Aorta (tissue), 5 donors: ENCODE measurements around the gene FARSA. TPM values are rescaled to one million over a fixed set of nuclear protein-coding genes. Genes with fewer than 3 reads are reported as not detected.
A peak's percentile ranks its signal among the peaks of the same experiment; 100 is the strongest.
"Not testable (repeated sequence)": the region's sequence is repeated elsewhere in the genome, so short reads cannot be mapped to it uniquely, and the experiment has no call there.

Source experiments
- ATAC-seq: fragments of 200-7000 bp; cut with Tn5 transposase; one replicate; pipeline ENCODE4 v1.9.1; 2022; ENCODE audit warnings: moderate library complexity; ENCODE audit not compliant: low FRiP score
- DNase-seq, 2 donors: peaks; one replicate each; pipeline ENCODE4 v3.0.0-alpha.2; 2020
- H3K27ac ChIP-seq, 2 donors: one replicate each; pipeline ENCODE4 v1.5.1; 2013; ENCODE audit warnings: low read length in 2 of 2, mild to moderate bottlenecking in 2 of 2, moderate library complexity in 2 of 2, control low read depth in 1 of 2, inconsistent platforms in 1 of 2, low read depth in 1 of 2
- H3K27me3 ChIP-seq, 2 donors: one replicate each; pipeline ENCODE4 v1.6.1; 2013; ENCODE audit warnings: control low read depth in 1 of 2, low read length in 1 of 2, mild to moderate bottlenecking in 1 of 2, moderate library complexity in 1 of 2; ENCODE audit not compliant: insufficient read depth in 2 of 2, control insufficient read depth in 1 of 2
- H3K36me3 ChIP-seq, 2 donors: one replicate each; pipeline ENCODE4 v1.6.1; 2013; ENCODE audit warnings: control low read depth in 1 of 2, low read length in 1 of 2, mild to moderate bottlenecking in 1 of 2; ENCODE audit not compliant: insufficient read depth in 2 of 2, control insufficient read depth in 1 of 2
- H3K4me1 ChIP-seq, 2 donors: one replicate each; pipeline ENCODE4 v1.6.1; 2013; ENCODE audit warnings: low read length in 2 of 2, control low read depth in 1 of 2, mild to moderate bottlenecking in 1 of 2, moderate library complexity in 1 of 2; ENCODE audit not compliant: insufficient read depth in 2 of 2, control insufficient read depth in 1 of 2
- H3K4me3 ChIP-seq, 2 donors: one replicate each; pipeline ENCODE4 v1.5.1; 2013; ENCODE audit warnings: low read length in 2 of 2, control low read depth in 1 of 2, mild to moderate bottlenecking in 1 of 2
- H3K9me3 ChIP-seq: one replicate; pipeline ENCODE4 v1.6.1; 2013; ENCODE audit warnings: mild to moderate bottlenecking, low read length; ENCODE audit not compliant: control insufficient read depth
- WGBS, 2 donors: extraction: QIAGEN DNeasy Blood & Tissue Kit; methylation state at CpG; one replicate each; pipeline ENCODE4 v1.1.7; 2013; 5-methylcytosine and 5-hydroxymethylcytosine counted together
- intact Hi-C, 2 donors: fragments of 100-400 bp; cut with DNase I; formaldehyde crosslinking; loops; one replicate each; pipeline versions ENCODE4 v1.14.2 to v1.15.0; 2022
- polyA plus RNA-seq, 2 donors: library from polyadenylated mRNA; stranded (reverse); fragments of 200-250 nt; gene quantifications; one replicate each; pipeline ENCODE4 v1.2.3, GENCODE V29; 2013
- total RNA-seq, 2 donors: library from RNA; stranded (reverse); fragmentation: NEBNext Ultra II Directional; extraction: Animal tissue kit (Norgen Biotek cat#: 25700); gene quantifications; one replicate each; pipeline ENCODE4 v1.2.1, GENCODE V29; 2021
- donor health status: healthy with polysubstance abuse.
- donor health status: Bipolar disorder and iron deficiency.
- donor health status: DM: no; HTN: no; CAD: no.
- donor health status: DM: no; HTN: no; CAD: no.
- donor health status: DM: yes; HTN: yes; CAD: no.

FARSA gene
- total and polyA plus RNA-seq, 4 donors, result 19.7 to 31.4 (median 25.2) TPM

GRCh38 chr19:12956446-12957388 lies 23.2 kb upstream of the FARSA start, which contains the start of gene GADD45GIP1:
Gene GADD45GIP1, minus strand, starts transcription at chr19:12957223. Its CDS starts 11 bp downstream, at chr19:12957212.
- peak; percentile 87 to 92 for DNase-seq
- WGBS, 2 donors, result 4 to 6% methylated on average over 83 to 84 of the region's 84 CpGs
- H3K4me1 ChIP-seq, result no peaks in the 10 kb centered on the region

GRCh38 chr19:12955996-12956395 lies 22.5 kb upstream of the FARSA start:
- peaks cover 0 to 2% of the 10 kb centered on the region in 2 donors for H3K36me3 ChIP-seq
- WGBS, 2 donors, result 65 to 66% methylated on average over 12 of the region's 12 CpGs
- no peak for ATAC-seq
- intact Hi-C loops, result no loop called here
- no peak overlapping the region for H3K27ac ChIP-seq
- H3K27me3 ChIP-seq, result no peaks in the 10 kb centered on the region
- H3K9me3 ChIP-seq, result no peaks in the 10 kb centered on the region
- H3K4me3 ChIP-seq, result no peak overlapping the region
- no peaks in the 10 kb centered on the region for H3K4me1 ChIP-seq
- DNase-seq, result no peak

More at GRCh38 chr19:12956446-12957388, 23.2 kb upstream of the FARSA start, which contains the start of gene GADD45GIP1:
- Histone ChIP-seq H3K36me3 (peaks cover 0 to 2% of the 10 kb centered on the region in 2 donors), H3K4me3 (peak within 1 kb of the TSS; percentile 78 to 90), H3K9me3 (no peaks in the 10 kb centered on the region), H3K27ac (peak within 1 kb of the TSS; percentile 18 to 34), H3K27me3 (no peaks in the 10 kb centered on the region)
- ATAC-seq, result peak; percentile 92
- intact Hi-C loops, result no loop called here

GRCh38 chr19:12955575-12955974 lies 22.1 kb upstream of the FARSA start:
- H3K4me3 ChIP-seq, H3K9me3 ChIP-seq, H3K36me3 ChIP-seq, H3K4me1 ChIP-seq, H3K27me3 ChIP-seq, H3K27ac ChIP-seq, DNase-seq, ATAC-seq, intact Hi-C loops: not testable (repeated sequence)
- 91 to 92% methylated on average over 9 of the region's 9 CpGs for WGBS, 2 donors

- Histone ChIP-seq H3K4me3 (no peak overlapping the region), H3K4me1 (no peaks in the 10 kb centered on the region), H3K36me3 (peaks cover 0 to 4% of the 10 kb centered on the region in 2 donors), H3K27ac (peak overlapping the region in 1 of 2 donors; percentile 28), H3K9me3 (no peaks in the 10 kb centered on the region), H3K27me3 (no peaks in the 10 kb centered on the region)
- no peak for DNase-seq
- 11 to 13% methylated on average over 1 of the region's 1 CpG for WGBS, 2 donors
- ATAC-seq, result no peak
- intact Hi-C loops, result no loop called here
These were observed 21.1 kb upstream of the FARSA start for GRCh38 chr19:12954612-12954962.

GRCh38 chr19:12953799-12954611 lies 20.5 kb upstream of the FARSA start:
- ATAC-seq, result no peak

GRCh38 chr19:12953138-12953798 lies 19.8 kb upstream of the FARSA start:
- Histone ChIP-seq H3K4me1 (no peaks in the 10 kb centered on the region), H3K27ac (peak overlapping the region; percentile 33 to 97), H3K27me3 (no peaks in the 10 kb centered on the region), H3K9me3 (no peaks in the 10 kb centered on the region), H3K4me3 (no peak overlapping the region), H3K36me3 (peaks cover 0 to 12% of the 10 kb centered on the region in 2 donors)
- ATAC-seq, result no peak
- DNase-seq, result peak; percentile 73 to 87
- 20 to 24% methylated on average over 11 of the region's 11 CpGs for WGBS, 2 donors
- intact Hi-C loops, result no loop called here

More at GRCh38 chr19:12953799-12954611, 20.5 kb upstream of the FARSA start:
- 45 to 55% methylated on average over 11 to 12 of the region's 12 CpGs for WGBS, 2 donors
- intact Hi-C loops, result no loop called here
- peak overlapping the region; percentile 33 to 97 for H3K27ac ChIP-seq
- no peaks in the 10 kb centered on the region for H3K9me3 ChIP-seq
- no peak overlapping the region for H3K4me3 ChIP-seq
- no peak for DNase-seq
- peaks cover 0 to 9% of the 10 kb centered on the region in 2 donors for H3K36me3 ChIP-seq
- no peaks in the 10 kb centered on the region for H3K27me3 ChIP-seq
- H3K4me1 ChIP-seq, result no peaks in the 10 kb centered on the region

- H3K27me3 ChIP-seq, result no peaks in the 10 kb centered on the region
- DNase-seq (peak; percentile 68 to 86), ATAC-seq (peak; percentile 49)
- no peaks in the 10 kb centered on the region for H3K4me1 ChIP-seq
- H3K36me3 ChIP-seq, result peaks cover 0 to 13% of the 10 kb centered on the region in 2 donors
- intact Hi-C loops, result no loop called here
- H3K27ac ChIP-seq, result peak overlapping the region; percentile 7 to 69
- 22 to 36% methylated on average over 12 of the region's 12 CpGs for WGBS, 2 donors
- no peaks in the 10 kb centered on the region for H3K9me3 ChIP-seq
- H3K4me3 ChIP-seq, result no peak overlapping the region
These were observed 19.1 kb upstream of the FARSA start for GRCh38 chr19:12952488-12953137.

- H3K36me3 ChIP-seq, result peaks cover 0 to 13% of the 10 kb centered on the region in 2 donors
- DNase-seq, intact Hi-C loops, H3K27ac ChIP-seq, H3K27me3 ChIP-seq, H3K4me3 ChIP-seq, ATAC-seq, H3K9me3 ChIP-seq, H3K4me1 ChIP-seq: not testable (repeated sequence)
- whole genome bisulfite sequencing, 2 donors, result 79 to 84% methylated on average over 6 of the region's 6 CpGs
These were observed 18.5 kb upstream of the FARSA start for GRCh38 chr19:12952050-12952449.
